Liver (tissue), 3 donors: ENCODE results near the gene NISCH.

Experiments
- EGR1 ChIP-seq, 2 donors: IDR thresholded peaks; 2 replicates each; pipeline ENCODE4 v1.6.1; 2016 to 2018; ENCODE audit warnings: antibody characterized with exemption in 2 of 2, low read depth in 2 of 2
- FOXA1 ChIP-seq: IDR thresholded peaks from 2 replicates; pipeline ENCODE4 v1.6.1; 2016; ENCODE audit warnings: antibody characterized with exemption
- GABPA ChIP-seq, 2 donors: IDR thresholded peaks in 1 of 2; conservative IDR thresholded peaks in 1 of 2; 2 replicates each; pipeline ENCODE4 v1.6.1; 2016; ENCODE audit warnings: antibody characterized with exemption in 2 of 2, mild to moderate bottlenecking in 1 of 2, moderate library complexity in 1 of 2
- HNF4A ChIP-seq, 2 donors: conservative IDR thresholded peaks; 2 replicates each; pipeline ENCODE4 v1.6.1; 2016; ENCODE audit warnings: antibody characterized with exemption in 2 of 2, mild to moderate bottlenecking in 2 of 2
- JUND ChIP-seq, 2 donors: IDR thresholded peaks; 2 replicates each; pipeline ENCODE4 v1.6.1; 2016; ENCODE audit warnings: antibody characterized with exemption in 2 of 2
- RAD21 ChIP-seq, 2 donors: IDR thresholded peaks; 2 replicates each; pipeline ENCODE4 v1.6.1; 2016; ENCODE audit warnings: antibody characterized with exemption in 2 of 2, mild to moderate bottlenecking in 2 of 2
- SP1 ChIP-seq: IDR thresholded peaks from 2 replicates; pipeline ENCODE4 v1.6.1; 2018; ENCODE audit warnings: antibody characterized with exemption, mild to moderate bottlenecking
- TAF1 ChIP-seq: conservative IDR thresholded peaks from 2 replicates; pipeline ENCODE4 v1.6.1; 2016; ENCODE audit warnings: antibody characterized with exemption, mild to moderate bottlenecking
- YY1 ChIP-seq: IDR thresholded peaks from 2 replicates; pipeline ENCODE4 v1.6.1; 2016; ENCODE audit warnings: antibody characterized with exemption, mild to moderate bottlenecking
- TF ChIP-seq, protein P1 (sequence below): fragments of 150-350 bp; IDR thresholded peaks from 2 replicates; pipeline ENCODE4 v1.5.1; 2017; ENCODE audit warnings: improper control_type of control experiment, low read depth, low read length; ENCODE audit not compliant: missing input control
- TF ChIP-seq, protein P2 (sequence below): IDR thresholded peaks from 2 replicates; pipeline ENCODE4 v1.6.1; 2016; ENCODE audit warnings: antibody characterized with exemption
- TF ChIP-seq, protein P3 (sequence below): IDR thresholded peaks from 2 replicates; pipeline ENCODE4 v1.6.1; 2016; ENCODE audit warnings: antibody characterized with exemption
- TF ChIP-seq, protein P4 (sequence below): IDR thresholded peaks from 2 replicates; pipeline ENCODE4 v1.6.1; 2016; ENCODE audit warnings: antibody characterized with exemption, mild to moderate bottlenecking
- TF ChIP-seq, protein P5 (sequence below): IDR thresholded peaks from 2 replicates; pipeline ENCODE4 v1.6.1; 2016; ENCODE audit warnings: antibody characterized with exemption
- donor health status: healthy.
- donor health status: healthy.

DNA sequence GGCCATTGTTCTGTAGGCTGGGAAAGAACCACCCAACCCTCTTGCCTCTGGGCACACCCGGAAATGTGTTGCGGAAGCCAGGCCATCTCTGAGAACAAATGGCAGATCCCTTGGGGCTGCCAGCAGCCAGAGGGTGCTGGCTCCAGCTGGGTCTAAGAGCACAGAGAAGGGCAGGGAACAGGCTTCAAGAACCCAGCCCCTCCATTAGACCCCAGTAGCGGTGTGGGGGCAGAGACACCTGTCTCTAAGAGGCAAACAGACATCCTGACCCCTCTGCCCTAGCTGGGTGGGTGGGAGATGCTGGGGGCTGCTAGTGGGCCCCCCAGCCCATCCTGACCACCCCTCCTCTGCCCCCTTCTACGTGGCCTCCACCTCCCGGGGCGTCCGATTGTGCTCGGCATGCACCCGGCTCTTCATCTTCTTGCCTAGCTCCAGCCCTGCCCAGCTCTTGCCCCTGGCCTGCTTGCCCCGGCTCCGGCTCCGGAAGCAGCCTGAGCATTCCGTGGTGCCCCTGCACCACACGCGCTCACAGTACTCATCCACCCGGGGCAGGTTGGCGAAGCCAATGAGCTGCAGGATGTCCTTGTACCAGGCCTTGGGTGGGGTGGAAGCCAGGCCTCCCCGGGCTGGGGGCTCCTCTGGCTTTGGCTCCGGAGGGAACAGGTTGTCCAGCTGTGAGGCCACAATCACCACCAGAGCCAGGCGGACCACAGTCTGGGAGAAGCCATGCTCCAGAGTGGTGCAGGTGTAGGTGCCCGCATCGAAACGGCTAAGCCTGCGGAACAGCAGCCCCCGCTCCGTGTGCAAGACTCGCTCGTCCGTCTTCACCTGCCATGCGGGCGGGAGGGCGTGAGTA is 19.9 kb upstream of the NISCH start:
- TF ChIP-seq, protein P1, sequence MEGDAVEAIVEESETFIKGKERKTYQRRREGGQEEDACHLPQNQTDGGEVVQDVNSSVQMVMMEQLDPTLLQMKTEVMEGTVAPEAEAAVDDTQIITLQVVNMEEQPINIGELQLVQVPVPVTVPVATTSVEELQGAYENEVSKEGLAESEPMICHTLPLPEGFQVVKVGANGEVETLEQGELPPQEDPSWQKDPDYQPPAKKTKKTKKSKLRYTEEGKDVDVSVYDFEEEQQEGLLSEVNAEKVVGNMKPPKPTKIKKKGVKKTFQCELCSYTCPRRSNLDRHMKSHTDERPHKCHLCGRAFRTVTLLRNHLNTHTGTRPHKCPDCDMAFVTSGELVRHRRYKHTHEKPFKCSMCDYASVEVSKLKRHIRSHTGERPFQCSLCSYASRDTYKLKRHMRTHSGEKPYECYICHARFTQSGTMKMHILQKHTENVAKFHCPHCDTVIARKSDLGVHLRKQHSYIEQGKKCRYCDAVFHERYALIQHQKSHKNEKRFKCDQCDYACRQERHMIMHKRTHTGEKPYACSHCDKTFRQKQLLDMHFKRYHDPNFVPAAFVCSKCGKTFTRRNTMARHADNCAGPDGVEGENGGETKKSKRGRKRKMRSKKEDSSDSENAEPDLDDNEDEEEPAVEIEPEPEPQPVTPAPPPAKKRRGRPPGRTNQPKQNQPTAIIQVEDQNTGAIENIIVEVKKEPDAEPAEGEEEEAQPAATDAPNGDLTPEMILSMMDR = no peak
- TF ChIP-seq RAD21 (IDR thresholded peaks at IDR 0.05) (no peak), YY1 (no peak), TAF1 (no peak), EGR1 (IDR thresholded peaks at IDR 0.05; ENCODE audit: low read depth in 2 of 2) (no peak), GABPA (IDR thresholded peaks at IDR 0.05 in 1 of 2, conservative IDR thresholded peaks at IDR 0.05 in 1 of 2) (no peak), HNF4A (conservative IDR thresholded peaks at IDR 0.05) (no peak), JUND (IDR thresholded peaks at IDR 0.05) (no peak), SP1 (no peak), FOXA1 (no peak)
- TF ChIP-seq, protein P2, sequence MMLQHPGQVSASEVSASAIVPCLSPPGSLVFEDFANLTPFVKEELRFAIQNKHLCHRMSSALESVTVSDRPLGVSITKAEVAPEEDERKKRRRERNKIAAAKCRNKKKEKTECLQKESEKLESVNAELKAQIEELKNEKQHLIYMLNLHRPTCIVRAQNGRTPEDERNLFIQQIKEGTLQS = no peak
- TF ChIP-seq, protein P3, sequence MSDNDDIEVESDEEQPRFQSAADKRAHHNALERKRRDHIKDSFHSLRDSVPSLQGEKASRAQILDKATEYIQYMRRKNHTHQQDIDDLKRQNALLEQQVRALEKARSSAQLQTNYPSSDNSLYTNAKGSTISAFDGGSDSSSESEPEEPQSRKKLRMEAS = no peak
- TF ChIP-seq, protein P4, sequence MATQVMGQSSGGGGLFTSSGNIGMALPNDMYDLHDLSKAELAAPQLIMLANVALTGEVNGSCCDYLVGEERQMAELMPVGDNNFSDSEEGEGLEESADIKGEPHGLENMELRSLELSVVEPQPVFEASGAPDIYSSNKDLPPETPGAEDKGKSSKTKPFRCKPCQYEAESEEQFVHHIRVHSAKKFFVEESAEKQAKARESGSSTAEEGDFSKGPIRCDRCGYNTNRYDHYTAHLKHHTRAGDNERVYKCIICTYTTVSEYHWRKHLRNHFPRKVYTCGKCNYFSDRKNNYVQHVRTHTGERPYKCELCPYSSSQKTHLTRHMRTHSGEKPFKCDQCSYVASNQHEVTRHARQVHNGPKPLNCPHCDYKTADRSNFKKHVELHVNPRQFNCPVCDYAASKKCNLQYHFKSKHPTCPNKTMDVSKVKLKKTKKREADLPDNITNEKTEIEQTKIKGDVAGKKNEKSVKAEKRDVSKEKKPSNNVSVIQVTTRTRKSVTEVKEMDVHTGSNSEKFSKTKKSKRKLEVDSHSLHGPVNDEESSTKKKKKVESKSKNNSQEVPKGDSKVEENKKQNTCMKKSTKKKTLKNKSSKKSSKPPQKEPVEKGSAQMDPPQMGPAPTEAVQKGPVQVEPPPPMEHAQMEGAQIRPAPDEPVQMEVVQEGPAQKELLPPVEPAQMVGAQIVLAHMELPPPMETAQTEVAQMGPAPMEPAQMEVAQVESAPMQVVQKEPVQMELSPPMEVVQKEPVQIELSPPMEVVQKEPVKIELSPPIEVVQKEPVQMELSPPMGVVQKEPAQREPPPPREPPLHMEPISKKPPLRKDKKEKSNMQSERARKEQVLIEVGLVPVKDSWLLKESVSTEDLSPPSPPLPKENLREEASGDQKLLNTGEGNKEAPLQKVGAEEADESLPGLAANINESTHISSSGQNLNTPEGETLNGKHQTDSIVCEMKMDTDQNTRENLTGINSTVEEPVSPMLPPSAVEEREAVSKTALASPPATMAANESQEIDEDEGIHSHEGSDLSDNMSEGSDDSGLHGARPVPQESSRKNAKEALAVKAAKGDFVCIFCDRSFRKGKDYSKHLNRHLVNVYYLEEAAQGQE = no peak
- TF ChIP-seq, protein P5, sequence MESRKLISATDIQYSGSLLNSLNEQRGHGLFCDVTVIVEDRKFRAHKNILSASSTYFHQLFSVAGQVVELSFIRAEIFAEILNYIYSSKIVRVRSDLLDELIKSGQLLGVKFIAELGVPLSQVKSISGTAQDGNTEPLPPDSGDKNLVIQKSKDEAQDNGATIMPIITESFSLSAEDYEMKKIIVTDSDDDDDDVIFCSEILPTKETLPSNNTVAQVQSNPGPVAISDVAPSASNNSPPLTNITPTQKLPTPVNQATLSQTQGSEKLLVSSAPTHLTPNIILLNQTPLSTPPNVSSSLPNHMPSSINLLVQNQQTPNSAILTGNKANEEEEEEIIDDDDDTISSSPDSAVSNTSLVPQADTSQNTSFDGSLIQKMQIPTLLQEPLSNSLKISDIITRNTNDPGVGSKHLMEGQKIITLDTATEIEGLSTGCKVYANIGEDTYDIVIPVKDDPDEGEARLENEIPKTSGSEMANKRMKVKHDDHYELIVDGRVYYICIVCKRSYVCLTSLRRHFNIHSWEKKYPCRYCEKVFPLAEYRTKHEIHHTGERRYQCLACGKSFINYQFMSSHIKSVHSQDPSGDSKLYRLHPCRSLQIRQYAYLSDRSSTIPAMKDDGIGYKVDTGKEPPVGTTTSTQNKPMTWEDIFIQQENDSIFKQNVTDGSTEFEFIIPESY = no peak
